MG63 (cell line): ENCODE data around the gene CHST6. TPM values are rescaled to one million over a fixed set of nuclear protein-coding genes. Genes with fewer than 3 reads are reported as not detected.
"Not testable (repeated sequence)": the region's sequence is repeated elsewhere in the genome, so short reads cannot be mapped to it uniquely, and the experiment has no call there.

Experiments
- DNase-seq: peaks from one replicate; pipeline ENCODE4 v3.0.0-alpha.2; 2020
- H3K27me3 ChIP-seq: fragments of 250-450 bp; sonication (Bioruptor Pico); 2 replicates; pipeline ENCODE4 v1.5.1; 2020; ENCODE audit warnings: mild to moderate bottlenecking, moderate library complexity
- H3K36me3 ChIP-seq: fragments of 250-450 bp; sonication (Bioruptor Pico); 2 replicates; pipeline ENCODE4 v1.5.1; 2020; ENCODE audit warnings: mild to moderate bottlenecking, moderate library complexity
- H3K4me3 ChIP-seq: fragments of 250-450 bp; sonication (Bioruptor Pico); 2 replicates; pipeline ENCODE4 v1.5.1; 2020; ENCODE audit warnings: mild to moderate bottlenecking, moderate library complexity
- H3K9me3 ChIP-seq: fragments of 250-450 bp; sonication (Bioruptor Pico); 2 replicates; pipeline ENCODE4 v1.5.1; 2020; ENCODE audit warnings: mild to moderate bottlenecking, moderate library complexity
- total RNA-seq: library from RNA; depleted of rRNA; stranded (reverse); fragments of >200 nt; shearing (Covaris generic); gene quantifications from 2 replicates; pipeline ENCODE4 v1.2.3, GENCODE V29; 2014; ENCODE audit warnings: low replicate concordance; rRNA removed

CHST6 gene
- not detected in 2 replicates for total RNA-seq

DNA sequence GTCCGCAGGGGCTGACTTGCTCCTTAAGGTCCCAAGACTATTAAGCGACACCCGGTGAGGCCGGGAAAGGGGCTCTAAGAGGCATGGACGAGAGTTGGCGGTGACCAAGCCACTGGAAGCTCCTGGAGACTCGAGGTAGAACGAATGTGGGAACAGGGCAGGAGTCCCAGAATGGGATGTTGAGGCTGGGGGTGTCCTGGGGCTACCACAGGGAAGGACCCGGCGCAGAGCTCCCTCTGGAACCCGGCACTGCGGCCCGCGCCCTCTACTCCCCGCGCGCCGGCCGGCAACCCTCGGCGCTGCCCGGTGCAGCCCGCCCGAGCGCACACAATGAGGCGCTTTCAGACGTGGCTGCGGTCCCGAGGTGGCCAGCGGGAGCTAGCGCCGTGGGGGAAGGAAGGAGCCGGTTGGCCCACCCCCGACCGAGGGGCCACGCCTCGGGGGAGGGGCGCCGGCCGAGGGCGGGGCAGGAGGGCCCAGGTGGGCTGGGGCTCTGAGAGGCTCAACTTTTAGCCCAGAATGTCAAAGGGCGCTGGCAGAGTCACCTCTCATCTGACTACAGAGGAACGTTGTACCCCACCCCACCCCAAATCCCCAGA, at the start of gene CHST6:
Gene CHST6 (minus strand): TSS at position 366 of the 599 bp plus-strand sequence. CDS start 15,613 bp downstream, outside the sequence.
- no peaks in the 10 kb centered on the region for H3K36me3 ChIP-seq
- no peaks in the 10 kb centered on the region for H3K27me3 ChIP-seq
- DNase-seq = no peak
- no peaks in the 10 kb centered on the region for H3K9me3 ChIP-seq
- H3K4me3 ChIP-seq = no peak within 1 kb of the TSS

DNA sequence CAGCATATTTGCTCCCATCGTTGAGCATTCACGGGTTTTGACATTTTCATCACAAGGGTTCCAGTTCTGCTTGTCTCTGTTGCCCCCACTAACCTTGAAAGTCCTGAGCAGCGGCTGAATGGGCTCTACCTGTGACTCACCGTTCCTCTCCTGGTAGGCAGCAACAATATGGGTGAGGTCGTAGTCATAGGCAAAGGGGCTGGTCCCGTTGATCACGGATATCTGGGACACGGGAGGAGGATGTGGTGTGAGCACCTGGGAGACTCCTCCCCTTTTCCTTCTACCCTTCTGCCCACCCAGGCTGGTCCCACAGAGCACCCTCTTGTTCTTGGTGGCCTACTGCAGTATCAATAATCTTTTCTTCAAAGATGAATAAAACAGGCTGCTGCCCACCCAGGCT, 47.2 kb upstream of the CHST6 start:
- DNase-seq, H3K27me3 ChIP-seq, H3K9me3 ChIP-seq, H3K36me3 ChIP-seq, H3K4me3 ChIP-seq: not testable (repeated sequence)

DNA sequence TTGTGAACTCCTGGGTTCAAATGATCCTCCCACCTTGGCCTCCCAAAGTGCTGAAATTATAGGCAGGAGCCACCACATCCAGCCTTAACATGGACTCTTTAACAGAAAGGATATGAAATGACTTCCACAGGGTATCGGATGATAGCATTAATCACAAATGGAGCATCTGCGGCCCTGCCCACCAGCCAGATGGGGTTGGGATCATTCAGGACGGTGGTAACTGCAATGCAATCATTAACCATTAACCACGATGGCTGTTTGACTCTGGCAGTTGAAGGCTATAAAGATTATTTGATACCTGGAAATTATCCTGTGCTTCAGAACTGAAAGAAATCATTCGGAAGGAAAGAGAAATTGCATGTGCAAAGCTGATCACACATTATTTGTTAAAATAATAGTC, 46.0 kb upstream of the CHST6 start:
- no peak for DNase-seq
- Histone ChIP-seq H3K36me3 (no peaks in the 10 kb centered on the region), H3K27me3 (no peaks in the 10 kb centered on the region), H3K4me3 (no peak overlapping the region), H3K9me3 (no peaks in the 10 kb centered on the region)

- H3K27me3 ChIP-seq, H3K4me3 ChIP-seq, H3K9me3 ChIP-seq, H3K36me3 ChIP-seq, DNase-seq: not testable (repeated sequence)
Observed at GRCh38 chr16:75538882-75539565, 43.8 kb upstream of the CHST6 start.

DNA sequence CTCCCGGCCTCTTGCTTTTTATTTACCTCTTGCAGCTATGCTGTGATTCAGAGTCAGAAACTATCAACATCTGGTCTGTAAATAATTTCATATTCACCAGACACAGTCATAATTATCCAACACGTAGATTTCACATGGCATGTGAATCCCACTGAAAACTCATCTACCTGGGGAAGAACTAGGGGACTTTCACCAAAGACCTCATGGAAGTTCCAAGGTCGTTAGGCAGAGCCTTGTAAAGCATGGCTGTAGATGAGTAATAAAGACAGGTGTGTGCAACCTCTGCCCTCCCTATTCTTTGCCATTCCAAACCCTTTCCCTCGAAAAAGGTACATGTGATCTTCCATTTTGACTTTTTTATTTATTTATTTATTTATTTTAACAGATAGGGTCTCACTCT, 42.5 kb upstream of the CHST6 start:
- H3K4me3 ChIP-seq = no peak overlapping the region
- no peak for DNase-seq
- no peaks in the 10 kb centered on the region for H3K36me3 ChIP-seq
- no peaks in the 10 kb centered on the region for H3K27me3 ChIP-seq
- H3K9me3 ChIP-seq = no peaks in the 10 kb centered on the region

DNA sequence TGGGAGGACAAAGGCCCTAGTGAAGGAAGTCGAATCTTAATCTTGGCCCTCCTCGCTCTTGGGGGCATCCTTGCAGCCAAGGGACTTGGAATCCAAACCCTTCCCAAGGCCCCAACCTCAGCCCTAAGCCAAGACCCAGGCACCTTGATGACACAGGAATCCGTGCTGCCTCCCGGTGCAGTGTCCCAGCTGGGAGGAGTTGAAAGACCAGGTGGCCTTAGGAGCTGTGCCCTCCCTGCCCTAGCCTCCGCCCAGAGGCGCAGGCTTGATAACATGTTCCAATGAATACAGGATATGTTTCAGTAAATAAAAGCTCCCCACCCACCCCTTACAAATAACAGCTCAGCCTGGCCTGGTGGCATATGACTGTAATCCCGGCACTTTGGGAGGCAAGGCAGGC, 40.7 kb upstream of the CHST6 start, which contains the start of gene CHST5:
Gene CHST5 (minus strand): TSS at position 208 of the 400 bp plus-strand sequence. CDS start 5,724 bp downstream, outside the sequence.
- DNase-seq = no peak
- Histone ChIP-seq H3K4me3 (no peak within 1 kb of the TSS), H3K27me3 (no peaks in the 10 kb centered on the region), H3K9me3 (no peaks in the 10 kb centered on the region), H3K36me3 (no peaks in the 10 kb centered on the region)

GRCh38 chr16:75535211-75535843, 40.1 kb upstream of the CHST6 start:
- no peaks in the 10 kb centered on the region for H3K27me3 ChIP-seq
- no peaks in the 10 kb centered on the region for H3K9me3 ChIP-seq
- H3K4me3 ChIP-seq = no peak overlapping the region
- H3K36me3 ChIP-seq = no peaks in the 10 kb centered on the region
- no peak for DNase-seq

GRCh38 chr16:75534560-75535205, 39.4 kb upstream of the CHST6 start:
- DNase-seq = no peak
- Histone ChIP-seq H3K36me3 (no peaks in the 10 kb centered on the region), H3K4me3 (no peak overlapping the region), H3K27me3 (no peaks in the 10 kb centered on the region), H3K9me3 (no peaks in the 10 kb centered on the region)

DNA sequence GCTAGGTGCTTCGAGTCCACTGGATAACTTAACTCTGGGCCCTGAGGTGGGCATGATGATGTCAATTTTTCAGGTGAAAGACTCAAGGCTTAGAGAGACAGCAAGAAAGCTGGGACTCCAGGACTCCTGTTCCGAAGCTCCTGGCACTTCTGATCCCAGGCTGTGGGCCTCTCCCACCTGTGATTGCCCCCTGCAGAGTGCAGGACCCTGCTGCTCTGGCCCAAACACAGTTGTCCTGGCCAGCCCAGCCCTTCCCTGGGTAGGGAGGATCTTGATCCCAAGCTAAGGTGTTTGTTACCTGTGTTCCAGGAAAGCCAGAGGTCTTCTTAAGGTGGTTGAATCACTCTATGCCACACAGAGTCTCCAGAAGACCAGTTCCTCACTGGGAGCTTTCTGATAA, 37.5 kb upstream of the CHST6 start:
- DNase-seq = no peak
- Histone ChIP-seq H3K9me3 (no peaks in the 10 kb centered on the region), H3K36me3 (no peaks in the 10 kb centered on the region)

DNA sequence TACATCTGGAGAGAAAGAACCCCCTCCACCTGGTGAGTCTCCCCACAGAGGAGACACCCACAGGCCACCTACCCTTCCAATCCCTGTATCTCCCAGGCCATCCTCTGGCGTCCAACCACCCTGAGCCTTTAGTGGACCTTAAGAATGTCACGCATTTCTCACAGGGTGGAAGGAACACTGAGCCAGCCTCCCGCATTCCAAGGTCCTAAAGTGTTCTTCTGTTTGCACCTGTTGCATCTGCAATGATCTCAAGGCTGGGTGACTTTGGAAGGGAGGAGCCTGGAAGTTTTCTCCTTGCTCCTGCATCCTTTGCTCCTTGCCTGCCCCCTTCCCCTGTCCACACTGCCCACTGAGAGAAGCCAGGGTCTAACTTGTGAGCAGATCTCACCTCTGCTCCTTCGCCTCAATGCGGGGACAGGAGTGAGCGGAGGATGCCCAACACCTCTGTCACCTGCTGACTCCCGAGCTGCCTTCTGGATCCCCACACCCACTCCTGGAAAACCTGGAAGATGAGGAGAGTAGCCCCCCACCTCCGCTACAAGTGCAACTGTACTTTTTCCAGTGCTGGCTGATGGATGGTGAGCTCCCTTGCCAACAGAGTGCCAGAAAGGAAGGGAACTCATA, 37.0 kb upstream of the CHST6 start:
- Histone ChIP-seq H3K36me3 (no peaks in the 10 kb centered on the region), H3K27me3 (no peaks in the 10 kb centered on the region), H3K9me3 (no peaks in the 10 kb centered on the region), H3K4me3 (no peak overlapping the region)
- no peak for DNase-seq

More for the DNA sequence above, 37.5 kb upstream of the CHST6 start:
- H3K4me3 ChIP-seq = no peak overlapping the region
- H3K27me3 ChIP-seq = no peaks in the 10 kb centered on the region

GRCh38 chr16:75529959-75530358, 34.7 kb upstream of the CHST6 start:
- no peaks in the 10 kb centered on the region for H3K9me3 ChIP-seq
- DNase-seq = no peak
- no peaks in the 10 kb centered on the region for H3K27me3 ChIP-seq
- H3K36me3 ChIP-seq = no peaks in the 10 kb centered on the region
- H3K4me3 ChIP-seq = no peak overlapping the region

DNA sequence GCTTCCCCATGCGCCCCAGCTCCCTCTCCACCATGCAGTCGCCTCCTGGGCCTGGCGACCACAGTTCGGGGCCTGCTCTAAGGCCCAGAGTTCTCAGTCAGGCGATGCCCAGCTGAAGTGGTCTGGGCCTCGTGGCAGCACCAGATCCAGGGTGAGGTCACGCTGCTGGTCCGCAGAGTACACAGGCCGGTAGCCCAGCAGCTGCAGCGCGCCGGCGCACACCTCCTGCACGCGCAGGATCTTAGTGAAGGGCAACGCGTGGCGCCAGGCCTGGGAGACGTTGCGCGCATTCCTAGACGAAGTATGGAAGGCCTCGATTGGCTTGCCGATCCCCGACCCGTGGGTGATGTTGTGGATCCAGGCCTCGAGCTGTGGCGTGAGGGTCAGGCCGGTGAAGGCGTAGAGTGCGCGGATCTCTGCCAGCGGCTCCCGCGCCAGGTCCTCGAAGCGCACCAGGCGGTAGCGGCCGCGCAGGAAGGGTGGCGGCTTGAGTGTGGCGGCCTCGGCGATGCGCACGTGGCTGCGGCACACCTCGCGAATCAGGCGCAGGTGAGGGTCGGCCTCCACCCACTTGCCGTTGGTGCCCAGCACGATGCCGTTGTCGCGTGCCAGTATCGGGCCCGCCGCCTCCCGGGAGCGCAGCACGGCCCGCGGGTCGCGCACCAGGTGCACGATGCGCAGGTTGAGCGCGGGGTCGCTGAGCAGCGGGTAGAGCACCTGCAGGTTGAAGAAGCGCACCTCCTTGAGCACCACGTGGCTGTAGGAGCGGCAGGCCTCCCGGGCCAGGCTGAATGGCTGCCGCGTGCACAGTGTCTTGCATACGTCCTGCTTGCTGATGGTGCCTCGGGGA, 34.0 kb upstream of the CHST6 start:
- H3K36me3 ChIP-seq = no peaks in the 10 kb centered on the region
- no peaks in the 10 kb centered on the region for H3K27me3 ChIP-seq
- no peak overlapping the region for H3K4me3 ChIP-seq
- no peak for DNase-seq
- no peaks in the 10 kb centered on the region for H3K9me3 ChIP-seq

GRCh38 chr16:75527825-75528299, 32.6 kb upstream of the CHST6 start:
- H3K36me3 ChIP-seq = no peaks in the 10 kb centered on the region
- no peaks in the 10 kb centered on the region for H3K9me3 ChIP-seq
- peak; percentile 23 for DNase-seq
- no peak overlapping the region for H3K4me3 ChIP-seq
- no peaks in the 10 kb centered on the region for H3K27me3 ChIP-seq

DNA sequence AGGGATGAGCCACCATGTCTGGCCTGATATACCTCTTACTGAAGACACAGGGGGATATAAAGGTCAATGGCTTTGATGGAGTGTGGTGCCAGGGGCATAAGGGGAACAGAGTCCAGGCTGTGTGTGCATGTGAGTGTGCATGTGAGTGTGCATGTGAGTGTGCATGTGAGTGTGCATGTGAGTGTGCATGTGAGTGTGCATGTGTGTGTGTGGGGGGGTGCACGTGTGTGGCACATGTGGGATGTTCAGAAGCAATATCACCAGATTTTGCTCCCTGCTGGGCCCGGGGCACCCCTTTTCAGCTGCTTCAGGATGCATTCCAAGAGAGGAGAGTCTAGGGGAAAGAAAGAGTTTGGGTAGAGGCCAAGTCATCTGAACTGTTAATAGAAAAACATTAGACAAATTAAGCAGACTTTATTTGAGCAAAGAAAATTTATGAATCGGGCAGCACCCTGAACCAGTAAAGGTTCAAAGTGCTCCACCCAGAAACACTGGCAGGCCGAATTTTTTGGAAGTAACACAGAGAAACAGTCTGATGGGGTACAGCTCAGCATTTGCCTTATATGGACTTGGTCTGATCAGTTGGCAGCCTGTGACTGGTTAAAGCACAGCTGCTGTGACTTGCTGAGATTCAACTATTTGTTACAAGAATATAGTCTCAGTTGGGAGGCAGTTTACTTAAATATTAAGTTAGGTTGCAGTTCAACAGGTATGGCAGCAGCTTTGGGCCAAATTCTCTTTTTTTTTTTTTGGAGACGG, 31.0 kb upstream of the CHST6 start:
- no peaks in the 10 kb centered on the region for H3K9me3 ChIP-seq
- H3K36me3 ChIP-seq = no peaks in the 10 kb centered on the region
- no peak overlapping the region for H3K4me3 ChIP-seq

DNA sequence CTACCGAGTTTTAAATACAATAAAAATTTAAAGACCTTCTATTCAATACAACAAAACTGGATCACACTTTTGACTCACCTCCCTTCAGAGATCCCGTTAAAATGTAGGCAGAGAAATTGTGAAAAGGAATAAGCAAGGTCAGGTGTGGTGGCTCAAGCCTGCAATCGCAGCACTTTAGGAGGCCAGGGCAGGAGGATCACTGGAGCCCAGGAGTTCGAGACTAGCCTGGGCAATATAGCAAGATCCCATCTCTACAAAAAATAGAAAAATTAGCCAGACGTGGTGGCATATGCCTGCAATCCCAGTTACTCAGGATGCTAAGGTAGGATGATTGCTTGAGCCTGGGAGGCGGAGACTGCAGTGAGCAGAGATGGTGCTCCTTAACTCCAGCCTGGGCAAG, 23.9 kb upstream of the CHST6 start:
- Histone ChIP-seq H3K9me3 (no peaks in the 10 kb centered on the region), H3K36me3 (no peaks in the 10 kb centered on the region), H3K4me3 (no peak overlapping the region), H3K27me3 (no peaks in the 10 kb centered on the region)
- DNase-seq = no peak

More for the DNA sequence above, 31.0 kb upstream of the CHST6 start:
- no peak for DNase-seq
- H3K27me3 ChIP-seq = no peaks in the 10 kb centered on the region
